Measurements from ENCODE around the gene CEP295NL.
"Not testable (repeated sequence)": the region's sequence is repeated elsewhere in the genome, so short reads cannot be mapped to it uniquely, and the experiment has no call there.

The CEP295NL gene

GRCh38 chr17:78905116-78905515, 2.1 kb upstream of the CEP295NL start:
- no peak for DNase-seq

GRCh38 chr17:78904371-78904770, 1.4 kb upstream of the CEP295NL start:
- no peak for DNase-seq

- DNase-seq, result not testable (repeated sequence)
Measured at GRCh38 chr17:78902231-78902630, 770 bp downstream of the CEP295NL start.

GRCh38 chr17:78901806-78902205, 1.2 kb downstream of the CEP295NL start:
- DNase-seq, result no peak

GRCh38 chr17:78900816-78901215, 2.2 kb downstream of the CEP295NL start:
- no peak for DNase-seq

- no peak for DNase-seq
Measured at GRCh38 chr17:78899361-78900260, 3.4 kb downstream of the CEP295NL start.

- no peak for DNase-seq
Measured at GRCh38 chr17:78898947-78899346, 4.1 kb downstream of the CEP295NL start.

GRCh38 chr17:78898075-78898836, 4.7 kb downstream of the CEP295NL start:
- DNase-seq, result no peak

GRCh38 chr17:78897664-78898047, 5.3 kb downstream of the CEP295NL start:
- no peak for DNase-seq

GRCh38 chr17:78896834-78897663, 6.0 kb downstream of the CEP295NL start:
- no peak for DNase-seq

- no peak for DNase-seq
Measured at GRCh38 chr17:78896091-78896833, 6.7 kb downstream of the CEP295NL start.

- no peak for DNase-seq
Measured at GRCh38 chr17:78895322-78895721, 7.7 kb downstream of the CEP295NL start.

GRCh38 chr17:78893684-78894083, 9.3 kb downstream of the CEP295NL start:
- DNase-seq, result no peak

GRCh38 chr17:78892936-78893379, 10.0 kb downstream of the CEP295NL start:
- DNase-seq, result no peak

- DNase-seq, result no peak
Measured at GRCh38 chr17:78892520-78892919, 10.5 kb downstream of the CEP295NL start.

GRCh38 chr17:78892062-78892456, 10.9 kb downstream of the CEP295NL start:
- no peak for DNase-seq

GRCh38 chr17:78891406-78892061, 11.5 kb downstream of the CEP295NL start:
- no peak for DNase-seq

GRCh38 chr17:78890498-78890897, 12.5 kb downstream of the CEP295NL start:
- no peak for DNase-seq

- not testable (repeated sequence) for DNase-seq
Measured at GRCh38 chr17:78890096-78890495, 12.9 kb downstream of the CEP295NL start.

- DNase-seq, result no peak
Measured at GRCh38 chr17:78889531-78889930, 13.5 kb downstream of the CEP295NL start.

- no peak for DNase-seq
Measured at GRCh38 chr17:78888941-78889518, 14.0 kb downstream of the CEP295NL start.
